Measurements from ENCODE around the gene HCCS.

GRCh38 chrX:11146411-11146810 is 35.3 kb downstream of the HCCS start:
- TF ChIP-seq ZNF281 (CRISPR knock-in tag; IDR thresholded peaks at IDR 0.05), result no peak
- no peak for TF ChIP-seq TP53 (CRISPR knock-in tag; IDR thresholded peaks at IDR 0.05)
- TF ChIP-seq ETV6 (CRISPR knock-in tag; IDR thresholded peaks at IDR 0.05), result no peak
- TF ChIP-seq CTCF (IDR thresholded peaks at IDR 0.05), result no peak
- TF ChIP-seq SP1 (CRISPR knock-in tag; conservative IDR thresholded peaks at IDR 0.05), result no peak
- no peak for TF ChIP-seq RELA (CRISPR knock-in tag; IDR thresholded peaks at IDR 0.05; ENCODE audit: borderline replicate concordance)
- no peak for TF ChIP-seq EMX1 (CRISPR knock-in tag; IDR thresholded peaks at IDR 0.05)

Measured in WTC11 (cell line).